22Rv1 (cell line): ENCODE data around the gene TYMS.

ENCODE experiments used
- H3K27ac ChIP-seq: fragments of 450-650 bp; 2 replicates; pipeline ENCODE4 v1.5.1; 2017
- ZFX ChIP-seq: fragments of 450-650 bp; IDR thresholded peaks from 2 replicates; pipeline ENCODE4 v1.6.1; 2017; ENCODE audit warnings: antibody characterized with exemption, borderline replicate concordance
- TF ChIP-seq, protein P1 (sequence below): fragments of 450-650 bp; IDR thresholded peaks from 2 replicates; pipeline ENCODE4 v1.5.1; 2017; ENCODE audit warnings: mild to moderate bottlenecking

TYMS gene

DNA sequence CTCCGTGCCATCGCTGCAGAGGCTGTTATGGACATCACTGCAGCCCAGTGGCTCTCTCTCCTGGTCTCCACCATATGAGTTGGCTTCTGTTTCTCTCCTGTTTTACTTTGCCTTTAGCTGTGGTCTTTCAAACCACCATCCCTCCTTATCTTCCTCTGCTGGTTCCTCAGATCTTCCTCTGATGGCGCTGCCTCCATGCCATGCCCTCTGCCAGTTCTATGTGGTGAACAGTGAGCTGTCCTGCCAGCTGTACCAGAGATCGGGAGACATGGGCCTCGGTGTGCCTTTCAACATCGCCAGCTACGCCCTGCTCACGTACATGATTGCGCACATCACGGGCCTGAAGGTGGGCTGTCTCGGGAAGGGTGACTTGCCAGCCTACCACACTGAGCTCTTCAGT, 13.1 kb downstream of the TYMS start:
- 0 out of 2 replicates have a peak overlapping the region, but pooled peaks have one; percentile 22 for H3K27ac ChIP-seq
- no peak for TF ChIP-seq ZFX

DNA sequence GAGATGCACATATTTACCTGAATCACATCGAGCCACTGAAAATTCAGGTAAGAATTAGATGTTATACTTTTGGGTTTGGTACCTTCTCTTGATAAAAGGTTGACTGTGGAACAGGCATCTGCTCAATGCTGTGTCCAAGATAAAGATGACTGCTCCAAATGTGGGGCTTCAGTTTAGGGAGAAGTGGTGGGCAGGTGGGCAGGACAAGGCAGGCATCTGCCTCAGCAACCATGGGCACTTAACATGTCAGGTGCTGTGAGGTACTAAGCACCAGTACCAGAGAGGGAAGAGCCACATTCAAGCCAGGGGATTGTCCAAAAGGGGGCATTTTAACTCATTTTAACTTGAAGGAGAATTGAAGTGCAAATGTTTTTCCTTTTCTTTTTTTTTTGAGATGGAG, 14.0 kb downstream of the TYMS start:
- peak overlapping the region; percentile 42 for H3K27ac ChIP-seq
- TF ChIP-seq, protein P1, sequence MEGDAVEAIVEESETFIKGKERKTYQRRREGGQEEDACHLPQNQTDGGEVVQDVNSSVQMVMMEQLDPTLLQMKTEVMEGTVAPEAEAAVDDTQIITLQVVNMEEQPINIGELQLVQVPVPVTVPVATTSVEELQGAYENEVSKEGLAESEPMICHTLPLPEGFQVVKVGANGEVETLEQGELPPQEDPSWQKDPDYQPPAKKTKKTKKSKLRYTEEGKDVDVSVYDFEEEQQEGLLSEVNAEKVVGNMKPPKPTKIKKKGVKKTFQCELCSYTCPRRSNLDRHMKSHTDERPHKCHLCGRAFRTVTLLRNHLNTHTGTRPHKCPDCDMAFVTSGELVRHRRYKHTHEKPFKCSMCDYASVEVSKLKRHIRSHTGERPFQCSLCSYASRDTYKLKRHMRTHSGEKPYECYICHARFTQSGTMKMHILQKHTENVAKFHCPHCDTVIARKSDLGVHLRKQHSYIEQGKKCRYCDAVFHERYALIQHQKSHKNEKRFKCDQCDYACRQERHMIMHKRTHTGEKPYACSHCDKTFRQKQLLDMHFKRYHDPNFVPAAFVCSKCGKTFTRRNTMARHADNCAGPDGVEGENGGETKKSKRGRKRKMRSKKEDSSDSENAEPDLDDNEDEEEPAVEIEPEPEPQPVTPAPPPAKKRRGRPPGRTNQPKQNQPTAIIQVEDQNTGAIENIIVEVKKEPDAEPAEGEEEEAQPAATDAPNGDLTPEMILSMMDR: no peak
- TF ChIP-seq ZFX: no peak

DNA sequence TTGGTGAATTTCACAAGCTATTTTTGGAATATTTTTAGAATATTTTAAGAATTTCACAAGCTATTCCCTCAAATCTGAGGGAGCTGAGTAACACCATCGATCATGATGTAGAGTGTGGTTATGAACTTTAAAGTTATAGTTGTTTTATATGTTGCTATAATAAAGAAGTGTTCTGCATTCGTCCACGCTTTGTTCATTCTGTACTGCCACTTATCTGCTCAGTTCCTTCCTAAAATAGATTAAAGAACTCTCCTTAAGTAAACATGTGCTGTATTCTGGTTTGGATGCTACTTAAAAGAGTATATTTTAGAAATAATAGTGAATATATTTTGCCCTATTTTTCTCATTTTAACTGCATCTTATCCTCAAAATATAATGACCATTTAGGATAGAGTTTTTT, 15.9 kb downstream of the TYMS start:
- peak overlapping the region; percentile 42 for H3K27ac ChIP-seq
- TF ChIP-seq, protein P1: no peak
- no peak for TF ChIP-seq ZFX

DNA sequence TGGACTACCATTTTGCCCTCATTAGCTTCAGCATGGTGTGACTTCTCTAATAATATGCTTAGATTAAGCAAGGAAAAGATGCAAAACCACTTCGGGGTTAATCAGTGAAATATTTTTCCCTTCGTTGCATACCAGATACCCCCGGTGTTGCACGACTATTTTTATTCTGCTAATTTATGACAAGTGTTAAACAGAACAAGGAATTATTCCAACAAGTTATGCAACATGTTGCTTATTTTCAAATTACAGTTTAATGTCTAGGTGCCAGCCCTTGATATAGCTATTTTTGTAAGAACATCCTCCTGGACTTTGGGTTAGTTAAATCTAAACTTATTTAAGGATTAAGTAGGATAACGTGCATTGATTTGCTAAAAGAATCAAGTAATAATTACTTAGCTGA, 16.3 kb downstream of the TYMS start:
- no peak for TF ChIP-seq ZFX
- TF ChIP-seq, protein P1: no peak
- H3K27ac ChIP-seq: peak overlapping the region; percentile 42; the same call in 1 of the 2 replicates

DNA sequence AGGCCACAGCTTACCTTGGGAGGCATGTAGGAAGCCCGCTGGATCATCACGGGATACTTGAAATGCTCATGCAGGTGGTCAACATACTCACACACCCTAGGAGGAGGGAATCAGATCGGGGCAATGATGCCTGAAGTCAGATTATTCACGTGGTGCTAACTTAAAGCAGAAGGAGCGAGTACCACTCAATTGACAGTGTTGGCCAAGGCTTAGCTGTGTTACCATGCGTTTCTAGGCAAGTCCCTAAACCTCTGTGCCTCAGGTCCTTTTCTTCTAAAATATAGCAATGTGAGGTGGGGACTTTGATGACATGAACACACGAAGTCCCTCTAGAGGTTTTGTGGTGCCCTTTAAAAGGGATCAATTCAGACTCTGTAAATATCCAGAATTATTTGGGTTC, 17.9 kb downstream of the TYMS start:
- no peak for TF ChIP-seq ZFX
- TF ChIP-seq, protein P1: no peak
- H3K27ac ChIP-seq: peak overlapping the region; percentile 42

DNA sequence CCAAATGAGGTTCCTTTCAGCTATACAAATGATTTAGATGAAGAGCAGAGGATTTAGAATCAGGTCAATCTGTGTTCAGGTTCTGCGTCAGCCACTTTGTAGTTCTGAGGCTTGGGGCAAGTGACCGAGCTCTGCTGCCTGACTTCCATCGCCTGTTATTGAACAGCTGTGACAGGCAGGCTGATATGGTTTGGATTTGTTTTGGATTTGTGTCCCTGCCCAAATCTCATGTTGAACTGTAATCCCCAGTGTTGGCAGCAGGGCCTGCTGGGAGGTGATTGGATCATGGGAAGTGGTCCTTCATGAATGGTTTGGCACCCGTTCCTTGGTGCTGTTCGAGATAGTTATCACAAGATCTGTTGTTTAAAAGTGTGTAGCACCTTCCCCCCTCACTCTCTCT, 18.6 kb downstream of the TYMS start:
- no peak for TF ChIP-seq ZFX
- TF ChIP-seq, protein P1: no peak
- peak overlapping the region; percentile 42 for H3K27ac ChIP-seq

DNA sequence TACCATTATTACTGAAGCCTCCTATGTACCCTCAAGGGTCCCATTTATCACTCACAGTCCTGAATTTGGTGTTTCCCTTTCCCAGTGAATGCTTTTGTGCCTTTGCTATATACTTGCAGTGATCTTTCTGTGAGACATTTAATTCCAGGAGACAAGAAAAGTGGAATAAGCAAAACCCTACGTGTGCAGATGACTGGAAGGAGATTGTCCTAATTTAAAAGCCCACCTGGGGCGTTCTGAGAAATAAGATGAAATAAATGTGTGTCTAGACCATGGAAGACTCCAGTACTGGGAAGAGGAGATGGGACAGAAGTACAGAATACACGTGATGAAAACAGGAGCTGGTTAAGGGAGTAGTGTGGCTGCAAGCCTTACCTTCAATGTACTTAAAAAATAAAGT, 19.3 kb downstream of the TYMS start:
- TF ChIP-seq ZFX: no peak
- H3K27ac ChIP-seq: peak overlapping the region; percentile 42

DNA sequence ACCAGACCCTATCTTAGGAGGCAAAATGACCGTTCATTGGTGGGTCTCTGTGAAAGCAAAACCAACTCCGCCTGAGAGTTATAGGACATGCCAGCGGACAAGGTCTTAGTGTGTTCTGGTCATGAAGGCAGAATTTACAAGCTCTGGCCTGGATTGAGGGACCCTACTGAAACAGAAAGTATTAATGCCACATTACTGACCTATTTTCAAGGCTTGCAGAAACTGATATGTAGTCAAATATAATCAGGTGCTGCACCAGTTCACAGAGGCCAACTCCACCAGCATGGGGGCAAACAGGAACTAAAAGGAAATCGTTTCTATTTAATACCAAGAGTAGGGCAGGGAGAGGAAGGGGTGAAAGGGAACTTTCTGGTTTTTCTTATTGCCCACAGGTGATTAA, 19.7 kb downstream of the TYMS start:
- peak overlapping the region; percentile 42 for H3K27ac ChIP-seq
- TF ChIP-seq, protein P1: no peak
- no peak for TF ChIP-seq ZFX

DNA sequence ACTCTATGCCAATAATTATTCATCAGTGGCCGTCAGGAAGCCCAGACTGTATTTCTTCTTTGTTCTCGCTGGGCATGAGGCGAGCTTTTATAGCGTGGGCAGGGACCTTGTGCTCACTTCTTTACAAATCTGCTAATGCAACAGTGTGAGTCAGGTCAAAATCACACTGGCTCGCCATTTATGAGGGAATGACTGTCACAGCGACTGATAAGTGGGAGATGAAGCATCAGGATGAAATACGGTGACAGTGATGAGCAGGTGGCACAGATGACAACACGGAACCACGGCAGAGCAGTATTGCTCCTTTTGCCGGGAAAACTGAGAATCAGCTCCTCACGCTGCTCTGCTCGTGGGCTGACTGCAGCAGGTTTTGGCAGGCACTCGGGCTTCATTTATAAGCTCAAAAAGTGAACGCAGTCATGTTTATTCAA, 20.5 kb downstream of the TYMS start:
- TF ChIP-seq, protein P1: no peak
- no peak for TF ChIP-seq ZFX
- peak overlapping the region; percentile 42; the same call in 1 of the 2 replicates for H3K27ac ChIP-seq
